IMR-90 (cell line): ENCODE data around the gene ABCD1. TPM values are rescaled to one million over a fixed set of nuclear protein-coding genes. Genes with fewer than 3 reads are reported as not detected.

Experiments
- ATAC-seq: fragments of 200-7000 bp; cut with Tn5 transposase; 2 replicates; pipeline ENCODE4 v1.9.1; 2020; ENCODE audit warnings: low read depth, mild to moderate bottlenecking, moderate library complexity
- BruUV-seq: library from RNA; stranded (reverse); fragments of 400-500 nt; replicated peaks from 2 replicates; lab custom pipeline; 2021; lab: Mats Ljungman, UMichigan
- CTCF ChIA-PET: fragments of 300-600 bp; formaldehyde crosslinking; extraction: SDS; loops from one replicate; lab custom pipeline; 2021; ENCODE audit warnings: antibody characterized with exemption; lab: Yijun Ruan, JAX
- POLR2A ChIA-PET: fragments of 300-600 bp; sonication (Branson Sonifier 250); formaldehyde crosslinking; loops from one replicate; lab custom pipeline; 2022; ENCODE audit warnings: antibody characterized with exemption; ENCODE audit not compliant: unreplicated experiment; lab: Charles Lee
- DNase-seq: peaks from one replicate; pipeline ENCODE4 v3.0.0; 2013
- H2AFZ ChIP-seq: replicated peaks from 2 replicates; pipeline ENCODE3; 2013; ENCODE audit warnings: low read length, mild to moderate bottlenecking; ENCODE audit not compliant: poor library complexity
- H2AK5ac ChIP-seq: 2 replicates; pipeline ENCODE4 v1.6.1; 2013; ENCODE audit warnings: low read depth, low read length, inconsistent platforms
- H2AK9ac ChIP-seq: replicated peaks from 2 replicates; pipeline ENCODE3; 2013; ENCODE audit warnings: mild to moderate bottlenecking, low read depth, low read length, moderate library complexity; ENCODE audit not compliant: poor library complexity
- H2BK120ac ChIP-seq: 2 replicates; pipeline ENCODE4 v1.6.1; 2013; ENCODE audit warnings: low read depth, low read length, inconsistent platforms
- H2BK15ac ChIP-seq: 3 replicates; pipeline ENCODE4 v1.6.1; 2013; ENCODE audit warnings: low read depth, low read length, inconsistent platforms
- H2BK20ac ChIP-seq: 2 replicates; pipeline ENCODE4 v1.6.1; 2013; ENCODE audit warnings: low read depth, mild to moderate bottlenecking, inconsistent platforms, low read length, moderate library complexity
- H2BK5ac ChIP-seq: 2 replicates; pipeline ENCODE4 v1.6.1; 2013; ENCODE audit warnings: mild to moderate bottlenecking, low read depth, low read length, inconsistent platforms; ENCODE audit not compliant: poor library complexity, severe bottlenecking
- H3K14ac ChIP-seq: replicated peaks from 2 replicates; pipeline ENCODE4 v1.6.1; 2013; ENCODE audit warnings: low read depth, low read length, inconsistent platforms
- H3K18ac ChIP-seq: 2 replicates; pipeline ENCODE4 v1.6.1; 2013; ENCODE audit warnings: low read depth, low read length, control low read depth
- H3K23ac ChIP-seq: 2 replicates; pipeline ENCODE4 v1.6.1; 2013; ENCODE audit warnings: low read depth, low read length, inconsistent platforms
- H3K27ac ChIP-seq: 2 replicates; pipeline ENCODE4 v1.5.1; 2013; ENCODE audit warnings: mild to moderate bottlenecking, control low read depth, low read length; ENCODE audit not compliant: insufficient read depth
- H3K27me3 ChIP-seq: 2 replicates; pipeline ENCODE4 v1.6.1; 2013; ENCODE audit warnings: low read length; ENCODE audit not compliant: control insufficient read depth, insufficient read depth
- H3K36me3 ChIP-seq: 2 replicates; pipeline ENCODE4 v1.6.1; 2013; ENCODE audit warnings: low read length, mixed read lengths; ENCODE audit not compliant: control insufficient read depth, insufficient read depth
- H3K4ac ChIP-seq: 2 replicates; pipeline ENCODE4 v1.6.1; 2013; ENCODE audit warnings: low read depth, low read length, inconsistent platforms
- H3K4me1 ChIP-seq: 2 replicates; pipeline ENCODE4 v1.6.1; 2013; ENCODE audit warnings: low read length, mixed read lengths; ENCODE audit not compliant: control insufficient read depth, insufficient read depth
- H3K4me2 ChIP-seq: 2 replicates; pipeline ENCODE4 v1.6.1; 2013; ENCODE audit warnings: low read depth, mild to moderate bottlenecking, control low read depth, low read length, moderate library complexity
- H3K4me3 ChIP-seq: 2 replicates; pipeline ENCODE4 v1.5.1; 2013; ENCODE audit warnings: low read depth, mild to moderate bottlenecking, control low read depth, low read length, moderate library complexity; ENCODE audit not compliant: insufficient read depth
- H3K56ac ChIP-seq: 2 replicates; pipeline ENCODE4 v1.6.1; 2013; ENCODE audit warnings: low read length, inconsistent platforms; ENCODE audit not compliant: insufficient read depth; ENCODE audit errors: extremely low read depth
- H3K79me1 ChIP-seq, 2 experiments: 2 replicates each; pipeline ENCODE4 v1.6.1; 2013; ENCODE audit warnings: low read length in 2 of 2, inconsistent platforms in 1 of 2, low read depth in 1 of 2
- H3K9ac ChIP-seq: 2 replicates; pipeline ENCODE4 v1.6.1; 2013; ENCODE audit warnings: low read depth, low read length, control low read depth
- H3K9me1 ChIP-seq: 2 replicates; pipeline ENCODE4 v1.6.1; 2013; ENCODE audit warnings: low read length, inconsistent platforms; ENCODE audit not compliant: insufficient read depth
- H3K9me3 ChIP-seq: 2 replicates; pipeline ENCODE4 v1.6.1; 2013; ENCODE audit warnings: low read length; ENCODE audit not compliant: control insufficient read depth, insufficient read depth
- H4K20me1 ChIP-seq: 2 replicates; pipeline ENCODE4 v1.6.1; 2013; ENCODE audit warnings: low read length, inconsistent platforms; ENCODE audit not compliant: insufficient read depth
- H4K5ac ChIP-seq: 2 replicates; pipeline ENCODE4 v1.6.1; 2013; ENCODE audit warnings: mild to moderate bottlenecking, low read depth, low read length, control low read depth
- H4K8ac ChIP-seq, 2 experiments: 2 replicates each; pipeline ENCODE4 v1.6.1; 2013; ENCODE audit warnings: low read depth in 2 of 2, low read length in 2 of 2, control low read depth in 1 of 2, inconsistent platforms in 1 of 2
- H4K91ac ChIP-seq: 2 replicates; pipeline ENCODE4 v1.6.1; 2013; ENCODE audit warnings: low read depth, low read length, inconsistent platforms; ENCODE audit not compliant: insufficient read depth
- BHLHE40 ChIP-seq: fragments of 150-350 bp; IDR thresholded peaks from 2 replicates; pipeline ENCODE4 v1.6.1; 2016; ENCODE audit warnings: mild to moderate bottlenecking, low read depth, low read length
- CEBPB ChIP-seq: IDR thresholded peaks from 2 replicates; pipeline ENCODE4 v1.6.1; 2012; ENCODE audit warnings: low read depth, low read length, improper control_type of control experiment
- CHD1 ChIP-seq: IDR thresholded peaks from 2 replicates; pipeline ENCODE4 v1.6.1; 2012; ENCODE audit warnings: low read depth, low read length, improper control_type of control experiment
- FOS ChIP-seq: fragments of 150-350 bp; IDR thresholded peaks from 2 replicates; pipeline ENCODE4 v1.6.1; 2016; ENCODE audit warnings: low read depth, low read length
- MAFK ChIP-seq: IDR thresholded peaks from 2 replicates; pipeline ENCODE4 v1.6.1; 2012; ENCODE audit warnings: low read depth, low read length, improper control_type of control experiment
- MAZ ChIP-seq: IDR thresholded peaks from 2 replicates; pipeline ENCODE4 v1.6.1; 2012; ENCODE audit warnings: low read depth, mild to moderate bottlenecking, low read length, improper control_type of control experiment, moderate library complexity, borderline replicate concordance
- MXI1 ChIP-seq: IDR thresholded peaks from 2 replicates; pipeline ENCODE4 v1.6.1; 2012; ENCODE audit warnings: low read depth, mild to moderate bottlenecking, low read length, moderate library complexity, borderline replicate concordance
- NFE2L2 ChIP-seq: fragments of 150-350 bp; IDR thresholded peaks from 2 replicates; pipeline ENCODE4 v1.6.1; 2016; ENCODE audit warnings: low read depth, mild to moderate bottlenecking, low read length
- POLR2A ChIP-seq: IDR thresholded peaks from 2 replicates; pipeline ENCODE4 v1.6.1; 2012; ENCODE audit warnings: mild to moderate bottlenecking, low read depth, low read length
- RAD21 ChIP-seq: IDR thresholded peaks from 2 replicates; pipeline ENCODE4 v1.6.1; 2012; ENCODE audit warnings: low read length, improper control_type of control experiment
- RCOR1 ChIP-seq: IDR thresholded peaks from 2 replicates; pipeline ENCODE4 v1.6.1; 2012; ENCODE audit warnings: mild to moderate bottlenecking, low read length, improper control_type of control experiment; ENCODE audit not compliant: insufficient replicate concordance
- RFX5 ChIP-seq: IDR thresholded peaks from 2 replicates; pipeline ENCODE4 v1.8.0; 2012; ENCODE audit warnings: low read depth, mild to moderate bottlenecking, low read length, moderate library complexity
- SMC3 ChIP-seq: fragments of 150-350 bp; IDR thresholded peaks from 2 replicates; pipeline ENCODE4 v1.6.1; 2016; ENCODE audit warnings: low read depth, mild to moderate bottlenecking, antibody characterized with exemption, low read length, moderate library complexity
- WGBS, 2 experiments: methylation state at CpG; one replicate each; pipeline versions ENCODE4 v1.1.5 to v1.1.7; 2013; ENCODE audit warnings: missing lambda C conversion rate in 2 of 2; ENCODE audit not compliant: insufficient read length in 1 of 2; ENCODE audit errors: extremely low coverage in 2 of 2; 5-methylcytosine and 5-hydroxymethylcytosine counted together
- dilution Hi-C: fragments of 300-500 bp; cut with HindIII; formaldehyde crosslinking; loops from one replicate; pipeline ENCODE4 v1.14.3; 2018; ENCODE audit warnings: low sequenced_read_pairs; ENCODE audit not compliant: unreplicated experiment
- in situ Hi-C: fragments of 300-500 bp; cut with MboI; formaldehyde crosslinking; loops from 3 replicates; pipeline ENCODE4 v1.14.3; 2019; ENCODE audit warnings: low sequenced_read_pairs, inconsistent platforms, mixed read lengths
- intact Hi-C: fragments of 100-400 bp; cut with micrococcal nuclease; formaldehyde crosslinking; loops from 2 replicates; pipeline ENCODE4 v1.10.0; 2022
- polyA plus RNA-seq, 3 experiments: library from polyadenylated mRNA; depleted of rRNA; stranded (reverse); fragments of >200 nt; gene quantifications; 2 replicates each; pipeline ENCODE4 v1.2.3, GENCODE V29; 2012; ENCODE audit warnings: low replicate concordance in 1 of 3
- total RNA-seq: library from RNA; depleted of rRNA; stranded (reverse); fragments of >200 nt; gene quantifications from 2 replicates; pipeline ENCODE4 v1.2.3, GENCODE V29; 2012
- TF ChIP-seq, protein P1 (sequence below): fragments of 150-350 bp; IDR thresholded peaks from 2 replicates; pipeline ENCODE4 v1.6.1; 2017; ENCODE audit warnings: mild to moderate bottlenecking, antibody characterized with exemption, low read length, low read depth
- TF ChIP-seq, protein P2 (sequence below): conservative IDR thresholded peaks from 2 replicates; pipeline ENCODE4 v1.5.1; 2012; ENCODE audit warnings: mild to moderate bottlenecking, low read depth, low read length, improper control_type of control experiment
- TF ChIP-seq, protein P3 (sequence below): fragments of 150-350 bp; IDR thresholded peaks from 2 replicates; pipeline ENCODE4 v1.6.1; 2016; ENCODE audit warnings: low read depth, mild to moderate bottlenecking, low read length, moderate library complexity, borderline replicate concordance

The ABCD1 gene
- total and polyA plus RNA-seq, 2 of the 4 experiments (the other 2 are of a cell fraction), result 4.3 to 7.0 TPM

- no peak overlapping the region for H2AK5ac ChIP-seq
- H2BK20ac ChIP-seq, result no peak overlapping the region
- peaks cover 0 to 17% of the 10 kb centered on the region in 2 experiments; a peak in 2 of 4 replicates for H3K79me1 ChIP-seq
- no peak overlapping the region for H3K4ac ChIP-seq
- DNase-seq (no peak), ATAC-seq (no peak)
- H3K9ac ChIP-seq, result no peak overlapping the region
- ChIA-PET POLR2A (no interaction called here), CTCF (no interaction called here)
- TF ChIP-seq, protein P1, sequence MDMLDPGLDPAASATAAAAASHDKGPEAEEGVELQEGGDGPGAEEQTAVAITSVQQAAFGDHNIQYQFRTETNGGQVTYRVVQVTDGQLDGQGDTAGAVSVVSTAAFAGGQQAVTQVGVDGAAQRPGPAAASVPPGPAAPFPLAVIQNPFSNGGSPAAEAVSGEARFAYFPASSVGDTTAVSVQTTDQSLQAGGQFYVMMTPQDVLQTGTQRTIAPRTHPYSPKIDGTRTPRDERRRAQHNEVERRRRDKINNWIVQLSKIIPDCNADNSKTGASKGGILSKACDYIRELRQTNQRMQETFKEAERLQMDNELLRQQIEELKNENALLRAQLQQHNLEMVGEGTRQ, result no peak
- TF ChIP-seq, protein P2, sequence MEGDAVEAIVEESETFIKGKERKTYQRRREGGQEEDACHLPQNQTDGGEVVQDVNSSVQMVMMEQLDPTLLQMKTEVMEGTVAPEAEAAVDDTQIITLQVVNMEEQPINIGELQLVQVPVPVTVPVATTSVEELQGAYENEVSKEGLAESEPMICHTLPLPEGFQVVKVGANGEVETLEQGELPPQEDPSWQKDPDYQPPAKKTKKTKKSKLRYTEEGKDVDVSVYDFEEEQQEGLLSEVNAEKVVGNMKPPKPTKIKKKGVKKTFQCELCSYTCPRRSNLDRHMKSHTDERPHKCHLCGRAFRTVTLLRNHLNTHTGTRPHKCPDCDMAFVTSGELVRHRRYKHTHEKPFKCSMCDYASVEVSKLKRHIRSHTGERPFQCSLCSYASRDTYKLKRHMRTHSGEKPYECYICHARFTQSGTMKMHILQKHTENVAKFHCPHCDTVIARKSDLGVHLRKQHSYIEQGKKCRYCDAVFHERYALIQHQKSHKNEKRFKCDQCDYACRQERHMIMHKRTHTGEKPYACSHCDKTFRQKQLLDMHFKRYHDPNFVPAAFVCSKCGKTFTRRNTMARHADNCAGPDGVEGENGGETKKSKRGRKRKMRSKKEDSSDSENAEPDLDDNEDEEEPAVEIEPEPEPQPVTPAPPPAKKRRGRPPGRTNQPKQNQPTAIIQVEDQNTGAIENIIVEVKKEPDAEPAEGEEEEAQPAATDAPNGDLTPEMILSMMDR, result no peak
- TF ChIP-seq RCOR1, result no peak
- no peak for TF ChIP-seq CEBPB
- no peak for TF ChIP-seq POLR2A
- no peak for TF ChIP-seq NFE2L2
- TF ChIP-seq MAZ, result no peak
- no peak for TF ChIP-seq MXI1
- no peak for TF ChIP-seq CHD1
- no peak for TF ChIP-seq RAD21
- TF ChIP-seq SMC3, result no peak
- TF ChIP-seq MAFK, result no peak
- TF ChIP-seq, protein P3, sequence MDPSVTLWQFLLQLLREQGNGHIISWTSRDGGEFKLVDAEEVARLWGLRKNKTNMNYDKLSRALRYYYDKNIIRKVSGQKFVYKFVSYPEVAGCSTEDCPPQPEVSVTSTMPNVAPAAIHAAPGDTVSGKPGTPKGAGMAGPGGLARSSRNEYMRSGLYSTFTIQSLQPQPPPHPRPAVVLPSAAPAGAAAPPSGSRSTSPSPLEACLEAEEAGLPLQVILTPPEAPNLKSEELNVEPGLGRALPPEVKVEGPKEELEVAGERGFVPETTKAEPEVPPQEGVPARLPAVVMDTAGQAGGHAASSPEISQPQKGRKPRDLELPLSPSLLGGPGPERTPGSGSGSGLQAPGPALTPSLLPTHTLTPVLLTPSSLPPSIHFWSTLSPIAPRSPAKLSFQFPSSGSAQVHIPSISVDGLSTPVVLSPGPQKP, result no peak
- TF ChIP-seq FOS, result no peak
- TF ChIP-seq RFX5, result no peak
- no peak for TF ChIP-seq BHLHE40
- no peak overlapping the region for H3K14ac ChIP-seq
- no peaks in the 10 kb centered on the region; the same call in 1 of the 2 replicates for H4K20me1 ChIP-seq
- H3K18ac ChIP-seq, result no peak overlapping the region
- intact Hi-C loops (no loop called here), in situ Hi-C loops (loop anchor here (10.0 kb wide), 1 partner anchor 203 kb away; no protein-coding TSS in a partner anchor), dilution Hi-C loops (no loop called here)
- no peak overlapping the region for H2BK120ac ChIP-seq
- no peak overlapping the region for H3K4me2 ChIP-seq
- no peak overlapping the region for H3K56ac ChIP-seq
- no peak overlapping the region for H4K91ac ChIP-seq
- no peaks in the 10 kb centered on the region for H3K27me3 ChIP-seq
- H3K4me3 ChIP-seq, result no peak overlapping the region
- H2BK5ac ChIP-seq, result no peak overlapping the region
- 75% methylated on average over 8 of the region's 15 CpGs; no CpG with 5 or more reads in 1 of the 2 experiments for WGBS, 2 experiments
- H3K9me1 ChIP-seq, result no peaks in the 10 kb centered on the region
- H2BK15ac ChIP-seq, result no peak overlapping the region
- H2AK9ac ChIP-seq, result no peak overlapping the region
- peaks cover 16% of the 10 kb centered on the region for H3K4me1 ChIP-seq
- H3K23ac ChIP-seq, result no peak overlapping the region
- H4K8ac ChIP-seq, result no peak overlapping the region
- BruUV-seq, result no TSS peak
- no peaks in the 10 kb centered on the region; the same call in 1 of the 2 replicates for H3K9me3 ChIP-seq
- H3K36me3 ChIP-seq, result no peaks in the 10 kb centered on the region
- peak overlapping the region; percentile 43 for H2AFZ ChIP-seq
- no peak overlapping the region for H3K27ac ChIP-seq
- H4K5ac ChIP-seq, result no peak overlapping the region
Measured at GRCh38 chrX:153761863-153762262, 37.2 kb downstream of the ABCD1 start.
